ENCODE measurements around the gene ZNF281.
A peak's percentile ranks its signal among the peaks of the same experiment; 100 is the strongest.

Gene ZNF281

GRCh38 chr1:200381256-200381984 lies 28.4 kb downstream of the ZNF281 start:
- ATAC-seq (no peak), DNase-seq (no peak)
- Mint-ChIP-seq H3K4me3 (no peak overlapping the region), H3K9me3 (peaks cover 6 to 8% of the 10 kb centered on the region in 2 donors), H3K27me3 (no peaks in the 10 kb centered on the region), H3K27ac (no peak overlapping the region), H3K4me1 (no peaks in the 10 kb centered on the region)

DNA sequence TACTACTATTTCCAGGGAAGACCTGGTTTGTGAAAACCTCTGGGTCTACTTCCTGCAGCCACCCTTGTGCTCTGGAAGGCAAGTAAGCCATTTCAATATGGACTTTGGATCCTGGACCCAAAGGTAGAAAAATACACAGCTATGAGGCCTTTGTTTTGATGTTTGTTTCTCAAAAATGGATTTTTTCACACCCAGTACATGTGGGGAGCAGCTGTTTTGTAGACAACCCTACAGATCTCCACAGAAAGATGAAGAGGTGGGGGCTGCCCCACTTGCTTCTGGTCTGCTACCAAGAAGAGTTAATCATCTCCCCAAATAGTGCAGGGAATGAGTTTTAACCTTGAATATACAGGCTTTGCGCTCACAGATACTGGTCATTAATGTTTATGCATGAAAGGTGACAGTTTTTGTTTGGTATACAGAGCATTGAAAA lies 29.2 kb downstream of the ZNF281 start:
- Mint-ChIP-seq H3K4me3 (no peak overlapping the region), H3K9me3 (peaks cover 6 to 8% of the 10 kb centered on the region in 2 donors), H3K4me1 (no peaks in the 10 kb centered on the region), H3K27ac (no peak overlapping the region), H3K27me3 (no peaks in the 10 kb centered on the region)
- no peak for DNase-seq
- ATAC-seq: peak; percentile 83

- Mint-ChIP-seq H3K27ac (no peak overlapping the region), H3K4me1 (no peaks in the 10 kb centered on the region)
These were observed 29.8 kb downstream of the ZNF281 start for GRCh38 chr1:200379940-200380588.

GRCh38 chr1:200379432-200379757 lies 30.4 kb downstream of the ZNF281 start:
- ATAC-seq: no peak
- no peak for DNase-seq
- Mint-ChIP-seq H3K4me3 (no peak overlapping the region), H3K27me3 (no peaks in the 10 kb centered on the region), H3K4me1 (no peaks in the 10 kb centered on the region), H3K27ac (no peak overlapping the region), H3K9me3 (peaks cover 6 to 8% of the 10 kb centered on the region in 2 donors)

More at GRCh38 chr1:200379940-200380588, 29.8 kb downstream of the ZNF281 start:
- H3K27me3 Mint-ChIP-seq: no peaks in the 10 kb centered on the region
- H3K9me3 Mint-ChIP-seq: peaks cover 6 to 8% of the 10 kb centered on the region in 2 donors
- no peak overlapping the region for H3K4me3 Mint-ChIP-seq
- ATAC-seq (no peak), DNase-seq (no peak)

GRCh38 chr1:200378096-200378495 lies 31.7 kb downstream of the ZNF281 start:
- Mint-ChIP-seq H3K4me1 (no peaks in the 10 kb centered on the region), H3K27me3 (no peaks in the 10 kb centered on the region), H3K27ac (no peak overlapping the region), H3K4me3 (no peak overlapping the region), H3K9me3 (peaks cover 6 to 8% of the 10 kb centered on the region in 2 donors)
- no peak for ATAC-seq
- DNase-seq: no peak

GRCh38 chr1:200376528-200376927 lies 33.3 kb downstream of the ZNF281 start:
- no peak overlapping the region for H3K27ac Mint-ChIP-seq
- H3K9me3 Mint-ChIP-seq: peaks cover 6 to 8% of the 10 kb centered on the region in 2 donors
- DNase-seq: no peak
- no peaks in the 10 kb centered on the region for H3K27me3 Mint-ChIP-seq
- no peak overlapping the region for H3K4me3 Mint-ChIP-seq
- no peak for ATAC-seq
- no peaks in the 10 kb centered on the region for H3K4me1 Mint-ChIP-seq

DNA sequence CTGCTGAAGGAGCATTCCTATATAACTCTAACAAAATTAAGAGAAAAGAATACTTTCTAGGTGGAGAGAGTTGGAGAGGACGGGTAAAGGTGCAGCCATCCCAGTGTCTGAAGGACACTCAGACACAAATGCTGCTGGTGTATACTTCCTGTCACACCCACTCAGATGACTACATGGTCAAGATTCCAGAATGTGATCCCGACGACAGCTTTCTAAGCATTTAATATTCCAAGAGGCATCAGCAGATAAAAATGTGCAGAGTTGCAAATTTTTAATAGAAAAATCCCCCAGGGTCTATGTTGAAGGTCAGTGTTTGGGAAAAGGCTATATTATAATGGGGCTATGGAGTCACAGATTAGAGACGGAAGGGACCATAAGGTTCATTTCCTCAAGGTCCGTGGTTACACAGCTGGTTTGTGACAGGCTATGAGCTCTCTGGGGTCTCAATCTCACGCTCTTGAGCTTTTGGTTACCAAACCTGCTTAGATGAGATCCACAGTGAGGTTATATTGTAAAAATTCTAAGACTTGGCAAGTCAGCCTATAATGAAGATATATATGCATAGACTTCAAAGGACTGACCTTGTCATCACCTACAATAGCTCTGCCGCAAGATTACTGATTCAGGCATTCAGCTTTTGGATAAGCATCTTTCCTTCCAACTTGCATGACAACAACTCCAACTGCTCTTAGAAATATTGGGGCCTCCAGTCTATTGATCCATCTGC lies 35.1 kb downstream of the ZNF281 start:
- Mint-ChIP-seq H3K27ac (no peak overlapping the region), H3K4me1 (no peaks in the 10 kb centered on the region), H3K27me3 (no peaks in the 10 kb centered on the region), H3K9me3 (peaks cover 6 to 8% of the 10 kb centered on the region in 2 donors), H3K4me3 (no peak overlapping the region)
- ATAC-seq: no peak
- DNase-seq: no peak

DNA sequence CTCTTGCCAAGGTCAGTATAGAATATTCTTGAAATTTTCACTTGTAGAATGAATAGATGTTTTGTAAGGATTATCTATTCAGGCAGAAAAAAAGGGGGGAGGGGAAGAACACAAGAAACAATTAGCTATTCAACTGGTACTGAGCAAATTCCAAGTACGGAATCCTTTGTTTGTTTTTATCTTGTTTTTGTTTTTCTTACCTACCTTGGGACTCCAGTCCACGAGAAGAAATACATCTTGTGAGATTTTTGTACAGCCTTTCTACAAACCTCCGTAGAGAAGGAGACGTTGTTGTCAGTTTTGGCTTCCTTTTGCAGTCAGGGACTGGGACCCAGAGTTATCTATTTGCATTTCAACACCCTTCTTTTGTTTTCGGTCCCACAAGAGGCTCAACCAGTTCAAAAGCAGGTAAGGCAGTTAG lies 36.0 kb downstream of the ZNF281 start:
- Mint-ChIP-seq H3K4me1 (no peaks in the 10 kb centered on the region), H3K27ac (no peak overlapping the region), H3K9me3 (peaks cover 6 to 8% of the 10 kb centered on the region in 2 donors), H3K4me3 (no peak overlapping the region), H3K27me3 (no peaks in the 10 kb centered on the region)
- ATAC-seq (no peak), DNase-seq (no peak)

GRCh38 chr1:200372885-200373181 lies 37.0 kb downstream of the ZNF281 start:
- H3K9me3 Mint-ChIP-seq: peaks cover 6 to 8% of the 10 kb centered on the region in 2 donors
- no peaks in the 10 kb centered on the region for H3K4me1 Mint-ChIP-seq
- H3K27ac Mint-ChIP-seq: no peak overlapping the region
- no peaks in the 10 kb centered on the region for H3K27me3 Mint-ChIP-seq
- ATAC-seq (no peak), DNase-seq (no peak)
- H3K4me3 Mint-ChIP-seq: no peak overlapping the region

DNA sequence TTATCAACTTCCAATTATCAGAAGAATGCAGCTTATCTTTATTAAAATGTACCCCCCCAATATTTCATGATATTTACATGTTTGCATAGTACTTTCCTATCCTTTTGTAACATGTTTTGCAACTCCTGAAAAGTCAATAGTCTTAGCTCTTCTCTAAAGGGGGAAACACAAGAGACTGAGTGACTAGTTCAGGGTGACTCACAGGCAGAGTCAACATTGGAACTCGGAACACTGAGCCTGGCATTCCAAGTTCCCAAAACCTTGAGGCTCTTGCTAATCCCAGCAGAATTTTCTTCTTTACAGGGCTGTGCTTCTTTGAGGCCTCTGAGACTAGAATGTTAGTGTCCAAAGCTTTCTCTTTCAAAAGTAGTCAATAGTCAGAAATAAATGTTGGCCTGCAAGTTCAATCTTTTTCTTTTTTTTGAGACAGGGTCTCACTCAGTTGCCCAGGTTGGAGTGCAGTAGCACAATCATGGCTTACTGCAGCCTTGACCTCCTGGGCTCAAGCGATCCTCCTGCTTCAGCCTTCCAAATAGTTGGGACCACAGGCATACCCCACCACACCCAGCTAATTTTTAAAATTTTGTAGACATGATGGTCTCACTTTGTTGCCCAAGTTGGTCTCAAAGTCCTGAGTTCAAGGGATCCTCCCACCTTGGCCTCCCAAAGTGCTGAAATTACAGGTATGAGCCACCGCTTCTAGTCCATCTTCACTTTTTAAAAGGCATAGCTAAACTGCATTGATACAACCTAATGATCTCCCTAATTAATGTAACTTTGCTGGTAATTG lies 37.5 kb downstream of the ZNF281 start:
- DNase-seq (no peak), ATAC-seq (no peak)
- Mint-ChIP-seq H3K27ac (no peak overlapping the region), H3K27me3 (no peaks in the 10 kb centered on the region), H3K9me3 (peaks cover 6 to 8% of the 10 kb centered on the region in 2 donors), H3K4me1 (no peaks in the 10 kb centered on the region), H3K4me3 (no peak overlapping the region)

- no peaks in the 10 kb centered on the region for H3K27me3 Mint-ChIP-seq
- no peak overlapping the region for H3K27ac Mint-ChIP-seq
- no peak for ATAC-seq
- no peak for DNase-seq
- H3K9me3 Mint-ChIP-seq: no peaks in the 10 kb centered on the region
- no peak overlapping the region for H3K4me3 Mint-ChIP-seq
- no peaks in the 10 kb centered on the region for H3K4me1 Mint-ChIP-seq
These were observed 40.1 kb downstream of the ZNF281 start for GRCh38 chr1:200369706-200370105.

- no peak overlapping the region for H3K27ac Mint-ChIP-seq
- no peaks in the 10 kb centered on the region for H3K27me3 Mint-ChIP-seq
- no peak overlapping the region for H3K4me3 Mint-ChIP-seq
- DNase-seq (no peak), ATAC-seq (no peak)
- H3K9me3 Mint-ChIP-seq: no peaks in the 10 kb centered on the region
- H3K4me1 Mint-ChIP-seq: no peaks in the 10 kb centered on the region
These were observed 40.7 kb downstream of the ZNF281 start for GRCh38 chr1:200369131-200369530.

- ATAC-seq (no peak), DNase-seq (no peak)
- Mint-ChIP-seq H3K4me3 (no peak overlapping the region), H3K27me3 (no peaks in the 10 kb centered on the region), H3K4me1 (no peaks in the 10 kb centered on the region), H3K9me3 (no peaks in the 10 kb centered on the region), H3K27ac (no peak overlapping the region)
These were observed 41.3 kb downstream of the ZNF281 start for GRCh38 chr1:200368556-200368955.

DNA sequence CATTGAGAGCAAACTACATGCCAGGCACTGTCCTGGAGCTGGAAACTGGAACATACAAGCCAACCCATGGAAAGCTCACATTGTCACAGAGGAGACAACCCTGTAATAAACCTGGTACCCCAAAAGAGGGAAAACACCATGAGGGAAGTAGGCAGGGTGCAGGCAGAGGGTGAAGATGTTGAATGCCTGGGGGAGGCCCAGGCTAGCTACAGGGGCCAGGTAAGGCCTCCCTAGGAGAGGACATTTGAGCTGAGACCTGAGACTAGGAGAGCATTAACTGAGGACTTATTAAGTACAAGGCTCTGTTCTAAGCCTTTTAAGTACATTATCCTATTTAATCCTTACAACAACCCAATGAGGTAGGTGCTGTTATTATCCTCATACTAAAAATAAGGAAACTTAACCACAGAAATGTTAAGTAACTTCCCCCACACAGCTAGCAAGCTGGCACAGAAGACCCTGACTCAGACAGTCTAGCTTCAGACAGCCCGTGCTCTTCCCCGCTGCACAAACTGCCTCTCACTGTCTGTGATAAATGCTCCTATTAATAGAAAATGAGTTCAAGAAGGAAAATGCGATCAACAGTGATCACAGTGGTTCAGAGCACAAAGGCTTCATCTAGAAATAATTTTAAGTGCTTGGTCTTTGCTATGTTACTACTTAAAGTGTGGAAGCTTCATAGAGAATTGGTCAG lies 41.8 kb downstream of the ZNF281 start:
- Mint-ChIP-seq H3K27me3 (no peaks in the 10 kb centered on the region), H3K4me3 (no peak overlapping the region), H3K9me3 (no peaks in the 10 kb centered on the region), H3K4me1 (no peaks in the 10 kb centered on the region), H3K27ac (no peak overlapping the region)
- DNase-seq: no peak
- ATAC-seq: no peak

DNA sequence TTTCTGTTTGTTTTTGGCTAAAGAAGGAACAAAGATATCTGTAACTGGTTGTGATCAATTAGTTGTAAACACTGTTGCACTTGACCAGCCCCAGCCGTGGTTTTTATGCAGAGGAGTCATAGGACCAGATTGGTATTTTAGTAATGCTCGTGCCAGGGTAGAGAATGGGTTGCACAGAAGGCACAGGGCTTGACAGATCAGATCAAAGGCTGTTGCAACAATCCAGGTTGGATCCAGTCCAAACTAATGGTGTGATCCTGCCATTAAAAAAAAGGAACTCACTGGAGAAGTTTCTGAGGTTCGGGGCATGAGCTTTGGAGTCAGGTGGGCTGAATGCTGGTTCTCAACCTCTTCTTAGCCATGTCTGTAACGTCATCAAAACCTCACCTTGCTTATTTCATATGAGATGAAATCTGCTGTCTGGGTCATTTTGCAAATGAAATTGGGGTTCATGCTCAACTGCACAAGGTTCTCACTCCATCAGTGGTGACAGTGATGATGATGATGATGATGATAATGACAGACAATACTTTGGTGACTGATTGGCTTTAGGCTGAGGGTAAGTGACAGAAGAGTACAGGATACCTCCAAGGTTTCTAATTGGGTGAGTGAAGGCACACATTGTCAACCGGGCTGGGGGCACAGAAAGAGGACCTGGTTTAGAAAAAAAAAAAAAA lies 43.1 kb downstream of the ZNF281 start:
- ATAC-seq (no peak), DNase-seq (no peak)
- Mint-ChIP-seq H3K27me3 (no peaks in the 10 kb centered on the region), H3K4me1 (no peaks in the 10 kb centered on the region), H3K4me3 (no peak overlapping the region), H3K27ac (peak overlapping the region in 1 of 2 donors; percentile 3), H3K9me3 (no peaks in the 10 kb centered on the region)
